Sigmoid colon (tissue), 4 donors: ENCODE results near the gene FOXD2.
"Not testable (repeated sequence)": the region's sequence is repeated elsewhere in the genome, so short reads cannot be mapped to it uniquely, and the experiment has no call there.

ENCODE experiments used
- CTCF ChIP-seq, 4 experiments: fragments of 450-650 bp in 3 of 4; fragments of 200-600 bp in 1 of 4; IDR thresholded peaks; one replicate each; pipeline ENCODE4 v1.5.1; 2016 to 2019; ENCODE audit warnings: antibody characterized with exemption in 4 of 4, mild to moderate bottlenecking in 3 of 4, moderate library complexity in 2 of 4
- POLR2AphosphoS5 ChIP-seq, 4 donors: sonication (generic); formaldehyde crosslinking; IDR thresholded peaks; one replicate each; pipeline ENCODE4 v1.6.1; 2017; ENCODE audit warnings: antibody characterized with exemption in 4 of 4

DNA sequence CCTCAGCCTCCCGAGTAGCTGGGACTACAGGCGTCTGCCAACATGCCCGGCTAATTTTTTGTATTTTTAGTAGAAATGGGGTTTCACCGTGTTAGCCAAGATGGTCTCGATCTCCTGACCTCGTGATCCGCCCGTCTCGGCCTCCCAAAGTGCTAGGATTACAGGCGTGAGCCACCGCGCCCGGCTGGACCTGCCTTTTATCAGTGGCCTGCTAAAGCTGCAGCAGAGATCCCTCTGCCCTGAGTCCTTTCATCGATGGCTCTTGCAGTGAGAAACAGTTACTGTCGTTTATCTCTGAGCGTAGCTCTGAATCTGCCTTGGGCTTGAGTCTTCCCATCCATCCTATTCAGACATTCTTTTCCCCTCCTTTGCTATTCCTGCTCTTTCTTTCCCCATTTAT is 19.7 kb downstream of the FOXD2 start:
- not testable (repeated sequence) for TF ChIP-seq CTCF, POLR2AphosphoS5 (IDR thresholded peaks at IDR 0.05)
